Uterus (tissue), 2 donors: ENCODE data around the gene CILP2.

ENCODE experiments used
- CTCF ChIP-seq, 4 experiments: fragments of 200-600 bp in 2 of 4; fragments of 450-650 bp in 2 of 4; sonication (generic) in 2 of 4; IDR thresholded peaks; one replicate each; pipeline ENCODE4 v1.5.1; 2016 to 2019; ENCODE audit warnings: antibody characterized with exemption in 4 of 4, mild to moderate bottlenecking in 2 of 4, moderate library complexity in 1 of 4
- POLR2A ChIP-seq, 2 donors: fragments of 450-650 bp; IDR thresholded peaks; one replicate each; pipeline ENCODE4 v1.6.1; 2016; ENCODE audit warnings: antibody characterized with exemption in 2 of 2, mild to moderate bottlenecking in 1 of 2, moderate library complexity in 1 of 2

GRCh38 chr19:19594381-19594780, 56.3 kb downstream of the CILP2 start:
- no peak for TF ChIP-seq CTCF (IDR thresholded peaks at IDR 0.05)
- TF ChIP-seq POLR2A (IDR thresholded peaks at IDR 0.05), result no peak
